Inflammatory macrophage treated with lipopolysaccharide for 1 hour (primary cell): ENCODE results near the gene SMG6.

ENCODE experiments used
- DNase-seq, 2 donors: peaks; one replicate each; pipeline ENCODE4 v3.0.0-alpha.2; 2020 to 2022

Gene SMG6

GRCh38 chr17:2137342-2138098, 166.1 kb downstream of the SMG6 start:
- DNase-seq = peak; percentile 63 to 66

GRCh38 chr17:2136241-2136640, 167.3 kb downstream of the SMG6 start:
- DNase-seq = no peak

GRCh38 chr17:2128011-2128410, 175.6 kb downstream of the SMG6 start:
- DNase-seq = no peak

- DNase-seq = no peak
These were observed 178.5 kb downstream of the SMG6 start for GRCh38 chr17:2125013-2125535.

- no peak for DNase-seq
These were observed 179.2 kb downstream of the SMG6 start for GRCh38 chr17:2124391-2124790.

GRCh38 chr17:2123375-2124251, 180.0 kb downstream of the SMG6 start:
- DNase-seq = peak; percentile 91

GRCh38 chr17:2122641-2123302, 180.8 kb downstream of the SMG6 start:
- peak; percentile 74 to 85 for DNase-seq

GRCh38 chr17:2120586-2121335, 182.8 kb downstream of the SMG6 start:
- peak; percentile 33 to 41 for DNase-seq

GRCh38 chr17:2113279-2113622, 190.3 kb downstream of the SMG6 start:
- no peak for DNase-seq

GRCh38 chr17:2111691-2112090, 191.9 kb downstream of the SMG6 start:
- no peak for DNase-seq

GRCh38 chr17:2110436-2110835, 193.1 kb downstream of the SMG6 start:
- no peak for DNase-seq

GRCh38 chr17:2108170-2108569, 195.4 kb downstream of the SMG6 start:
- DNase-seq = no peak

GRCh38 chr17:2107506-2107905, 196.1 kb downstream of the SMG6 start:
- no peak for DNase-seq

- no peak for DNase-seq
These were observed 196.5 kb downstream of the SMG6 start for GRCh38 chr17:2107050-2107449.

GRCh38 chr17:2106308-2106955, 197.2 kb downstream of the SMG6 start:
- DNase-seq = no peak

GRCh38 chr17:2105663-2106062, 197.9 kb downstream of the SMG6 start:
- no peak for DNase-seq

- DNase-seq = no peak
These were observed 200.4 kb downstream of the SMG6 start for GRCh38 chr17:2102931-2103809.

GRCh38 chr17:2101448-2102257, 201.9 kb downstream of the SMG6 start:
- DNase-seq = peak in 1 of 2 donors; percentile 10

GRCh38 chr17:2095536-2095910, 208.1 kb downstream of the SMG6 start:
- DNase-seq = no peak

- no peak for DNase-seq
These were observed 208.6 kb downstream of the SMG6 start for GRCh38 chr17:2094891-2095535.
